Dedifferentiated amniotic fluid mesenchymal stem cell (primary cell): ENCODE results near the gene TRMT112.

Source experiments
- DNase-seq: peaks from one replicate; pipeline ENCODE4 v3.0.0-alpha.2; 2016; ENCODE audit errors: extremely low spot score

The TRMT112 gene

GRCh38 chr11:64275031-64275800, 42.1 kb downstream of the TRMT112 start:
- no peak for DNase-seq

GRCh38 chr11:64269540-64270220, 47.7 kb downstream of the TRMT112 start:
- peak; percentile 100 for DNase-seq

DNA sequence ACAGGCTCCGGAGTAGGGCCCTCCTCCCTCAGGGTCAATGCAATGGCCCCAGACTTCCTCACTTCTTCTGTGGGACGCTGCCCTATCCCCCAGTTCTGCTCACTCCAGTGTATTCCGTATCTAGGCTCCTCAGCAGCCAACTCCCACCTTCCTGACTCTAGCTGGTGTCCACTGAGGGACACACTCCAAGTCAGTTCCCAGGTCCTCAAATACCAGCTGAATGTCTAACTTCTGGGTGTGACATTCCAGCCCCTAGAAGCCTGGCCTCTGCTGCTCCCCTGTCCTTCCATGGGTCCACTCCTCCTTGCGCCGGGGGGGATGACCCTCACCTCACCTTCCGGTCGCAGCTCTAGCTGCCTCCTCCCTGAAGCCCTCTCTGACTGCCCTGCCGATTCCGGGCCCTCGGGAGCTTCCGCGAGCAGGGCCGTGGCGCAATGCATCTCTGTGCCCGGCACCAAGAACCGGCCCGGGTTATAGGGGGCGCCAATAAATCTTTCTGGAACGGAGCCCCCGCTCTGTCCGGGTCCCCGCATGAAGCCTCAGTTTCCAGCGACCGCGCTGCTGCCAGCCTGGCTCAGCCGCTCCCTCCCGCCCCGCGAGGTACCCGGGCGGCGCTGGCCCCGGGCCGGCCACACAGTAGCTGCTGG, 48.3 kb downstream of the TRMT112 start:
- DNase-seq = no peak

- no peak for DNase-seq
Measured at GRCh38 chr11:64268025-64268892, 49.1 kb downstream of the TRMT112 start.

DNA sequence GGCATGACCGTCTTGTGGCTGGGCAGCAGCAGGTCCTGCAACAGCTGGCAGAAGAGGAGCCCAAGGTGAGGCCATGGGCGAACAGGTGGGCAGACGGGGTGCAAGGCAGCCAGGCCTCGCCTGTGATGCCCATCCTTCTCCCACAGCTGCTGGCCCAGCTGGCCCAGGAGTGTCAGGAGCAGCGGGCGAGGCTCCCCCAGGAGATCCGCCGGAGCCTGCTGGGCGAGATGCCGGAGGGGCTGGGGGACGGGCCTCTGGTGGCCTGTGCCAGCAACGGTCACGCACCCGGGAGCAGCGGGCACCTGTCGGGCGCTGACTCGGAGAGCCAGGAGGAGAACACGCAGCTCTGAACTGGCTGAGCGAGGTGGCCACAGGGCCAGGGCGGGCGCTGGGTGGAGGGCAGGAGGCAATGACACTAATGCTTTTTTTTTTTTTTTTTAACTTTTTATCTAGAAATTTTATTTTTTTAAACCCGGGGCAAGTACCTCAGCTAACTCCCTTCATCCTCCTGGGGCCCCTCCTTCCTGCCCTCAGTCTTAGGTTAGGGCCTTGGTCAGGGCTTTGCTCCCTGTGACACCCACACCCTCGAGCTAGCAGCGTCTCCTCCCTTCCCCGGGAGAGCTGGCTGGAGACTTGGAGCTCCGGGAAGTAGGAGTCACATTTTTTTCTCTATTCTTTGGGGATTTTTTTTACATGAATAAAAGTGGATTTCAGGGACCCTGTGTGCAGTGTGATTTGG, 50.0 kb downstream of the TRMT112 start:
- no peak for DNase-seq
